ENCODE results near the gene PATE2. TPM values are rescaled to one million over a fixed set of nuclear protein-coding genes. Genes with fewer than 3 reads are reported as not detected.

Gene PATE2
- total and polyA plus RNA-seq, 2 donors (not counting 3 experiments of a cell fraction or from before 2014, with no cell fraction given) = 0.31 TPM; not detected in 1

- Histone ChIP-seq H3K4me1 (ENCODE audit: control insufficient read depth, extremely low read depth, insufficient read depth, low read length) (no peaks in the 10 kb centered on the region), H3K27ac (ENCODE audit: insufficient read depth, low read depth, low read length) (no peak overlapping the region), H4K20me1 (replicated peaks; ENCODE audit: control insufficient read depth, extremely low read depth, insufficient read depth, low read length) (no peaks in the 10 kb centered on the region), H3K4me2 (ENCODE audit: insufficient read depth, low read length) (no peak overlapping the region), H3K4me3 (replicated peaks in 1 of 3; ENCODE audit: insufficient read depth in 1 of 3, low read depth in 1 of 3, low read length in 3 of 3) (no peak overlapping the region), H2AFZ (ENCODE audit: low read depth, low read length) (no peak overlapping the region), H3K9me3 (replicated peaks; ENCODE audit: control insufficient read depth, insufficient read depth, low read length) (no peaks in the 10 kb centered on the region), H3K36me3 (ENCODE audit: control insufficient read depth in 2 of 2, extremely low read depth in 1 of 2, insufficient read depth in 2 of 2, low read length in 2 of 2) (no peaks in the 10 kb centered on the region), H3K79me2 (ENCODE audit: control insufficient read depth, insufficient read depth, low read length) (no peaks in the 10 kb centered on the region), H3K27me3 (ENCODE audit: control insufficient read depth in 2 of 2, insufficient read depth in 2 of 2, low read length in 2 of 2) (no peaks in the 10 kb centered on the region), H3K9ac (replicated peaks; ENCODE audit: extremely low read depth, insufficient read depth, low read length) (no peak overlapping the region), H3K9me1 (replicated peaks; ENCODE audit: control insufficient read depth, extremely low read depth, insufficient read depth, low read length) (no peaks in the 10 kb centered on the region)
- dilution Hi-C loops (cut with MboI; ENCODE audit: extremely low pct_ligation_motif_present, low sequenced_read_pairs) (no loop called here), intact Hi-C loops (cut with micrococcal nuclease) (no loop called here)
- ChIA-PET POLR2A (no interaction called here), CTCF (no interaction called here)
- FAIRE-seq (no peak), DNase-seq (ENCODE audit: low read depth, low spot score) (no peak)
- no peak for TF ChIP-seq CTCF (IDR thresholded peaks at IDR 0.05; ENCODE audit: extremely low read depth in 1 of 2, insufficient read depth in 1 of 2, low read depth in 1 of 2, low read length in 2 of 2)
- no peak for TF ChIP-seq MAX (IDR thresholded peaks at IDR 0.05; ENCODE audit: insufficient read depth, insufficient read length)
- no TSS peak for BruUV-seq (replicated peaks)
Observed at GRCh38 chr11:125784678-125785077, 6.0 kb upstream of the PATE2 start.

- no peaks in the 10 kb centered on the region for H3K9me1 ChIP-seq (replicated peaks; ENCODE audit: control insufficient read depth, extremely low read depth, insufficient read depth, low read length)
- no peaks in the 10 kb centered on the region for H4K20me1 ChIP-seq (replicated peaks; ENCODE audit: control insufficient read depth, extremely low read depth, insufficient read depth, low read length)
- H3K27me3 ChIP-seq (ENCODE audit: control insufficient read depth in 2 of 2, insufficient read depth in 2 of 2, low read length in 2 of 2) = no peaks in the 10 kb centered on the region
- H3K9me3 ChIP-seq (replicated peaks; ENCODE audit: control insufficient read depth, insufficient read depth, low read length) = no peaks in the 10 kb centered on the region
- H3K4me3 ChIP-seq (replicated peaks in 1 of 3; ENCODE audit: insufficient read depth in 1 of 3, low read depth in 1 of 3, low read length in 3 of 3) = no peak overlapping the region
- POLR2A ChIA-PET = interaction anchor here (0.6 kb wide), 1 partner anchor 134 kb away, joined by 3 read pairs; no protein-coding TSS in a partner anchor
- dilution Hi-C loops (cut with MboI; ENCODE audit: extremely low pct_ligation_motif_present, low sequenced_read_pairs) = no loop called here
- H3K27ac ChIP-seq (ENCODE audit: insufficient read depth, low read depth, low read length) = peak overlapping the region; percentile 43
- DNase-seq (ENCODE audit: low read depth, low spot score) = peak; percentile 67
- H3K4me2 ChIP-seq (ENCODE audit: insufficient read depth, low read length) = peak overlapping the region; percentile 6
- H3K36me3 ChIP-seq (ENCODE audit: control insufficient read depth in 2 of 2, extremely low read depth in 1 of 2, insufficient read depth in 2 of 2, low read length in 2 of 2) = no peaks in the 10 kb centered on the region
- CTCF ChIA-PET = no interaction called here
- no peak overlapping the region for H3K9ac ChIP-seq (replicated peaks; ENCODE audit: extremely low read depth, insufficient read depth, low read length)
- peaks cover 10% of the 10 kb centered on the region for H3K4me1 ChIP-seq (ENCODE audit: control insufficient read depth, extremely low read depth, insufficient read depth, low read length)
- BruUV-seq (replicated peaks) = no TSS peak
- TF ChIP-seq MYC (IDR thresholded peaks at IDR 0.05; ENCODE audit: low read depth, low read length) (no peak), FOS (IDR thresholded peaks at IDR 0.05; ENCODE audit: borderline replicate concordance, insufficient read depth, low read length) (peak; percentile 77), GATA2 (IDR thresholded peaks at IDR 0.05; ENCODE audit: insufficient read depth, insufficient read length, low read depth, low read length) (peak; percentile 41), EZH2 (IDR thresholded peaks at IDR 0.05; ENCODE audit: borderline replicate concordance, low read depth, low read length, severe bottlenecking) (no peak), JUN (IDR thresholded peaks at IDR 0.05; ENCODE audit: borderline replicate concordance, insufficient read depth, insufficient read length, low read depth) (peak; percentile 86), POLR2AphosphoS5 (IDR thresholded peaks at IDR 0.05; ENCODE audit: insufficient read depth, low read depth, low read length) (peak; percentile 50), POLR2A (IDR thresholded peaks at IDR 0.05; ENCODE audit: low read depth, low read length) (no peak), MAX (IDR thresholded peaks at IDR 0.05; ENCODE audit: insufficient read depth, insufficient read length) (no peak), CTCF (IDR thresholded peaks at IDR 0.05; ENCODE audit: extremely low read depth in 1 of 2, insufficient read depth in 1 of 2, low read depth in 1 of 2, low read length in 2 of 2) (no peak)
- H3K79me2 ChIP-seq (ENCODE audit: control insufficient read depth, insufficient read depth, low read length) = no peaks in the 10 kb centered on the region
- intact Hi-C loops (cut with micrococcal nuclease) = loop anchor here (2.0 kb wide), 1 partner anchor 185 kb away; the partner anchor contains the start of gene STT3A
- peak; percentile 83 for FAIRE-seq
- H2AFZ ChIP-seq (ENCODE audit: low read depth, low read length) = no peak overlapping the region
Observed at GRCh38 chr11:125777309-125777708, 1.3 kb downstream of the PATE2 start.
